HG03045 (cell line): ENCODE measurements around the gene NTNG2.

Experiments
- ATAC-seq: cut with Tn5 transposase; IDR thresholded peaks from one replicate; pipeline ENCODE4 v1.9.1; 2021; ENCODE audit warnings: mild to moderate bottlenecking, moderate library complexity; ENCODE audit not compliant: unreplicated experiment

Gene NTNG2

DNA sequence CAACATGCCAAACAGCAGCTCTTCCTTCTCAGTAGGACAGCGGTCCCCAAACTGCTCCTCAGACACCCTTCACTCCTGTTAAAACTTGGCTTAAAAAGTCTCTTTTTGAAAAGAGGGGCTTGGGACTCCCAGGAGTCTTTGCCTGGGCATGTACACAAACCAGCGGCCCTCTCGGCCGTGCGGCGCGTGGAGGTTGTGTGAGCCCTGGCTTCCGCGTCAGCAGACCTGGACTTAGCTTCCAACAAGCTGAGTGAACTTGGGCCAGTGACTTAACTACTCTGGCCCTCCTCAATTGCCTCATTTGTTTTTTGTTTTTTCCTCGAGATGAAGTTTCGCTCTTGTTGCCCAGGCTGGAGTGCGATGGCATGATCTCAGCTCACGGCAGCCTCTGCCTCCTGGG, 15.3 kb upstream of the NTNG2 start:
- ATAC-seq, result no peak

DNA sequence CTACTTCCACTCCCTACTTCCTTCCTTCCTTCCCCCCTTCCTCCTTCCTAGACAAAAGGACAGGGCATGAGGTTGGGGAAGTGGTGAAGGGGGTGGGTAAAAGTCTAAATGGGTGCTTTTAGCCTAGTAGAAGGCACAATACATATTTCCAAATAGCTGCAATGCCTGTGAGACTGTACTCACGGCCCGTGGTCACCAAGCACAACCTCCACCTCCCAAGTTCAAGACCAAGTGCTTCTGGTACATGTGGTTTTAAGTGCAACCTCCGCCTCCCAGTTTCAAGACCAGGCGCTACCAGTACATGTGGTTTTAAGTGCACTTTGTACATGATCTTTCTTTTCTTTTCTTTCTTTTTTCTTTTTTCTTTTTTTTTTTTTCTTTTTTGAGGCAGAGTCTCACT, 14.5 kb upstream of the NTNG2 start:
- ATAC-seq, result no peak

DNA sequence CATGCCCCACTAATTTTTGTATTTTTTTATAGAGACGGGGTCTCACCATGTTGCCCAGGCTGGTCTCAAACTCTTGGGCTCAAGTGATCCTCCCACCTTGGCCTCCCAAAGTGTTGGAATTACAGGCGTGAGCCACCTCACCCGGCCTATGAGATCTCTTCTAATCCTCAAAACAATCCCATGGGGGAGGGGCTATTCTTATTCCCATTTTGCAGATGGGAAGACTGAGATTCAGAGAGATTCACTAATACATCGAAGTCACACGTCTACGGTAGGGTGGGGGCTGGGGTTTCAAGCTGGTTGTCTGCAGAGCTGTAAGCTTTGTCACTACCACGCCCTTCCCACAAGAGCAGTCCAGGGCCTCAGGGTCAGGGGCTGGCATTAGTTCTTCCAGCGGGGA, 14.0 kb upstream of the NTNG2 start:
- ATAC-seq, result no peak

DNA sequence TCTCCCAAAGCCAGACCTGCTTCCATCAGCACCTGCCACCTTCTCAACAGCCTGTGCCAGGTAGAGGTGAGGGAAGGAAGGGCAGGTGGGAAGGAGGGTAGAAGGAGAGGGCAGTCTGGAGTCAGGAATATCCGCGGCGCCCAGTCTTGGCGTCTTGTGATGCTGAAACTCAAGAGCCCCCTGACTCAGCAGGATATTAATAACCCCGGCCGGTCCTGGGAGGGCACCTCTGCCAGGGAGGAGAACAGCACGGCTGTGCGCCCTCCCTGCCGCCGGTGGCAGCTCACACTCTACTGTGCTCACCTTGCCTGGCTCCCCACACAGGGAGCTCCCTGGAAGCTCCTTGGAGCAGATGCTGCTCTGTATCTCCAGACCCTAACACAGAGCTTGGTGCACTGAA, 11.6 kb upstream of the NTNG2 start:
- no peak for ATAC-seq

DNA sequence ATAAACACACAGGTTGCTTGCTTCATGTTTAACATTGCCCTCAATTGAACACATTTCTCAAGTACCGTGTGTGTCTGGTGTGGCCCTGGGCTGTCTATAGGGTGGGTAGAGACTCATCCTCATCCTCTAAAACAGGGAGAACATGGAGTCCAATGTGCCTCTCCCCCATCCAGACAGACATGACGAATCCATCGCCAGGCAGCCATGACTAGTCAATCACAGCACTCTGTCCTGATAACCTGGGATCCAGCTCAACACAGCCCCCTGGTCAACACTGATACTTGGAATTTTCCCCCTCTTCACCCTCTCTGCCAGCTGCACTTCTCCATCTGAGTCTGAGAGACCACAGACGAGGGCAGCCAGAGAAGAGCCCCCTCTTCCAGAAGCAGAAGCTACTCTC, 10.7 kb upstream of the NTNG2 start:
- no peak for ATAC-seq

DNA sequence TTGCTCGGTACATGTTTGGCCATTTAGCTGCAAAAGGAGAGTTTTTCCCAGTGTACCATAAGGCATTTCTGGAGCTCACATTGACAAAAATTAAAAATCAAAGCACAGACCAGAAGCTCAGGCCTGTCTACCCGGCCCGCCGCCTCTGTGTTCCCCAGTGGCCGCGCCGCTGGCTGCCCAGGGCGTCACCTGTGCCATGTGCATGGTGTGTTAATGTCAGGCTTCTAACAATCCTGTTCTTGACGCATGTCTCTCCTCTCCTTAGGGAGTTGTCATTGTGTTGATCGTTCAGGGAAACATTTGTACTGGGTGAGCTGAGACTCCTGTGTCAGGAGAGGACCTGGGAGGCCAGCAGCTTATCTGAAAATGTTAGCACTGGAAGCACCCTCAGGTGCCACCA, 9.6 kb upstream of the NTNG2 start:
- ATAC-seq, result no peak

DNA sequence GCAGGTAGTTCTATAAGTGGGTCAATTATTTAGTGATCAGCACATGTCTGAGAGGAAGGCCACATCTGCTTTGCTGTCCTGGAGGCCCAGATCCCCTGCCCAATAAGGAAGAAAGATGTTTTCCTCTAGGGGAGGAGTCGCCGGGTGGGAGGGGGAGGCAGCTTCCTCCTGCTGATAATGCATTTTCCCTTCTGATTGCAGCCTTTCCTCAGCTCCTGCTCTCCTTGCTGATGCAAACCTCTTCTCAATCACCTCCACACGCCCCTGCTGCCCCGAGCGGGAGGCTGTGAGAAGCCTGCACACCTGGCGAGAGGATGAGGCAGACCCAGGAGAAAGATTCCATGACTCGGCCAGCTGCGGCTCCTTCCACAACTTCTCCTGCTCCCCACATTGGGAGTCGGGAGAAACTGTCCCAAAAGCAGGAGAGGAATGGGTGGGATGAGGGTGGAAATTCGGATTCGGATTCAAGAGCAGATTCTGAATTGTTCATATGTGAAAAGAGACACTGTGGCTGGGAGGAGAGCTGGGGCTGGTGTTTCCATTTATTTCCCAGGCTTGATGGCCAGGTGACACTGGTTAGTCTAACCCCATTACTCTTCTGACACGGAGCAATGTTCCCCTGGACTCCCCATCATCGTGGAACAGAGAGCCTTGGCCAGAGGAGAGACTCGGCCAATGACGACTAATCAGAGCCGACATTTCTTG, 6.8 kb upstream of the NTNG2 start:
- ATAC-seq, result no peak

DNA sequence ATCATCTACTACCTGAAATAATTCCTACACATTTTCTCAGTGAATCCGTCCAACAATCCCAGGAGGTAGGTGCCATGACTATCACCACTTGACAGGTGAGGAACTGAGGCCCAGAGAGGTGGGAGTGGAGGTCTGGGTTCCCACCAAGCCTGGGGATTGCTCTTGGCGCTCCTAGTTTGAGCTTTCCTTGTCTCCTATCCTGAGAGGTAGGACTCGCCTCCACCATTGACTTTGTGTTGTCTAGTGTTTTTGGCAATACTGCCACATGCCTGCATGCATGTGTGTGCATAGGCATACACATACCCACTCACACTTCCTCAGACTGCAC, 6.3 kb upstream of the NTNG2 start:
- no peak for ATAC-seq

DNA sequence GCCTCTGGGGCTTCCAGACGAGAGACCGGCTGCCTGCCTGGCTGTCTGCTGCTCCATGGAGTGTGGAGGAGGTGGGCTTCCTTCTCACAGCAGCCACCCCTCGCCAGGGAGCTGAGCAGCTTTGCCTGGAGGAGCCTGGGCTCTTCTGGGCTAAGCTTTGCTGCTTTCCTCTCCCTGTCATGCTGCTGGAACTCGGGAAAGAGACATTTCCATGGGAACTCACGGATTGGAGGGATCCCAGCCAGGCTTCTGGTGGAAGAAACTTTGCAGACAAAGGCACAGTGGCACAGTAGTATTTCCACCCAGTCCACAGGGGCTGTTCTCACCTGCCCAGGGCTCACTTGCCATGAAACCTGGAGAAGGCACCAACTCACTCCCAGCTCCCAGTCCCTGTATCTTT, 5.6 kb upstream of the NTNG2 start:
- ATAC-seq, result no peak

DNA sequence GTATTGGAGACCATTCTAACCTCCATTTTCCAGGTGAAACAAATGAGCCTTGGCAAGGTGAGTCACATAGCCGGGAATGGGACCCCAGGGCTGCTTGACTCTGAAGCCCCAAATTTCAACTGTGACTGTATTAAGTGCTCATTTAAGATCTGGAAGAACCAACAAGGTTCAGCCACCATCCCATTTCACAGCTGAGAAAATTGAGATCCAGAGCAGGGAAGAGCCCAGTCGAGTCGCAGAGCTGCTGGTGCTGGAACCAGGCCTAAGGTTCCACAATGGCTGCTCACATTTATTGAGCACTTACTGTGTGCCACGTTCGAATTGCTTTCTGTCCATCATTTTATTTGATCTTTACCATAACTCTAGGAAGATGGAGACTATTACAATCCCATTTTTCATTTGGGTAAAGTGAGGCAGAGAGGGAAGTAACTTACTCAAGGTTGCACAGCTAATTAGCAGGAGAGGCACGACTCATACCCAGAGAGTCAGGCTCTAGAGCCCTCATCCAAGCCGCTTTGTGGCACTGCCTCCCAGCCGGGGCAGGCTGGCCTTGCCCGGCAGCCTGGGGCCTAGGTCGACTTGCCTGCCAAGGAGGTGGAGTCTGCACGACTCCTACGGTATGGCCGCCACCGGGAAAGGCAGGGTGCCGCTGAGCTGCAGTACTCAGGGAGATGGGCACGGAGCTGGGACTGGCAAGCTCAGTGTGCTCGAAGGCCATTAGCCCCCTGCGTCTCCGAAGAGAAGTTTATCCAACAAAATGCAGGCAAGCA, 4.3 kb upstream of the NTNG2 start:
- ATAC-seq, result no peak

DNA sequence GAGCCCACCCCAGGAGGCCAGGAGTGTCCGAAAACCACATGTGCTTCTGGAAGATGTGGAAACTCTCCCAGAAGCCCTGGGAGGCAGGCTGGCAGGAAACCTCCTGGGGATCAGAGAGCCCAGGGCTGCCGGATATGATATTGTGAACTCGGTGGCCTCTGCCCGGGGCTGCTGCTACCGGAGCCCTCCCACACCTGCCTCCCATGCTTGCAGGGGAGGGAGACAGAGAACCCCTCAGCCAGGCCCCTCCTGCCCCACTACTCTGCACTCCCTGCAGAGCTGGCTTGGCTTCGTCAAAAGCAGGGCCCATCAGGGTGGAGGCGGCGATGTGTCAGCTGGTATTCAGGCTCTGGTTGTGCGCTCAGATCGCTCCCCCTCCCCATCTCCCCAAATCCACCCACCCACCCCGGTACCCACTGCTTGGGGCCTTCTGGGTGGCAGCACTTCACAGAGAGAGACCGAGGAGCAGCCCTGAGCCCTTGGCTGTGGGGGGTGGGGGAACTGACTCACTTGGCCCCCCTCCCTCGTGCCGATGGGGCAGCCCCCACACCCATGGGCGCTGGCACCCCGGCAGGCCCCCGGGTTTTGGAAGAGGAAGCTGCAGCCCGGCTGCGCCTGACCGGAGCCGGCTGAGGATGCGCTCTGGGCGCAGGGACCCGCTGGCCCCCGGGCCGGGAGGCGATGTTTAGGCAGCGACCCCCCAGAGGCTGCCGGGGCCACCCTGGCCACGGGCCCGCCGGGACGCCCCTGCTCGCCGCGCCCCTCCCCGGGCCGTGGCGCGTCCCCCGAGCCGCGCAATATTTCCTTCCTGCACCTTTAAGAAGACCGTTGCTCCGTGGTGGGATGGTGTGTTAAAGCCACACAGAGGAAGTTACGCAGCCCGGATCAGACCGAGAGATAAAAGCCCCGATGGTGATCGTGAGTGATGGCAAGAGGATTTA, 786 bp upstream of the NTNG2 start:
- no peak for ATAC-seq

DNA sequence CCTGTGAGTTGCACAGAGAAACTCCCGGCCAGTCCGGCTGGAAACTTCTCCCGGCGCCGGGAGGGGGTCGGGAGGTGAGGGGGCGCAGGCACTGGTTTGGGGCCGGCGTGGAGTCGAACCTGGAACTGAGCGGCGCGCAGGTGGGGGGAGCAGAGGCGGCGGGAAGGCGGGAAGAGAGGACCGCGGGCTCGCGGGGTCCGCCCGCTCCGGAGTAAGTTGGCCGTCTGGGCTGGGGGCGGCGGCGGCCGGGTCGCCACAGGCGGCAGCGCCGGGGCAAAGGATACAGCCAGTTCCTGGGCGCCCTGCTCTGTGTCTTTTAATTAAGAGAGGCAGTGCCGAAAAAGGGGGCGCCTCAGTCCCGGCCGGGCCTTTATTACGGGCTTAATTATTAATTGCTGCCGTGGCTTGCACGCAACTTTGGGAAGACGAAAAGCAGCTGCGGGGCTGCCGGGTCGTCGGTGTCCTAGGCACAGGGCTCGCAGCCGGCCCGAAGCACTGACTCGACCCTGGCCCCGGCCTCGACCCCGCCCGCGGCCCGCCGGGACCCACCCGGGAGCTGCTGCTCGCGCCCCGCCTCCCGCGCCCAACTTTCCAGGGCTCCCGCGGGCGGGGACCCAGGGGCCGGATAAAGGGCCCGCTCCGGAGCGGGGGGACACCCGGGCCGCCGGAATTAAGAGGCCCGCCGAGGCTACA, 1.1 kb downstream of the NTNG2 start:
- no peak for ATAC-seq

DNA sequence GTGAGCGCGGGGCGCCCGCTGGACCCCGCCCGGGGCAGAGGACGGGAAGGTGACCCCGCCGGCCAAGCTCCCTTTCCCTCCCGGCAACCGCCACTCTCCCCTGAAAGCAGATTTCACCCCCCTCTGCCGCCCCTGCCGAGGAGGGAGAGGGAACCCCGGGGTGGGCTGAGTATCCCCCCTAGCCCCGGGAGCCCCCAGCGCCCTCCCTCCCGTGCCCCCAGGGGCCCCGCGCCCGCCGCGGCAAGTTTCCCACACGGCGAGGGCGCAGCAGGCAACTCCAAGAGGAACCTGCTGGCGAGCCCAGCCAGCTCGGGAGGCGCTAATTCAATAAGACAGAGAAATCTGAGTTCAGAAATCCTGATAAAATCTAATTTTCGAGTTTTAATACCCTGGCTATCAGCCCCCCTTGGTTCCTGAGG, 1.6 kb downstream of the NTNG2 start:
- no peak for ATAC-seq

DNA sequence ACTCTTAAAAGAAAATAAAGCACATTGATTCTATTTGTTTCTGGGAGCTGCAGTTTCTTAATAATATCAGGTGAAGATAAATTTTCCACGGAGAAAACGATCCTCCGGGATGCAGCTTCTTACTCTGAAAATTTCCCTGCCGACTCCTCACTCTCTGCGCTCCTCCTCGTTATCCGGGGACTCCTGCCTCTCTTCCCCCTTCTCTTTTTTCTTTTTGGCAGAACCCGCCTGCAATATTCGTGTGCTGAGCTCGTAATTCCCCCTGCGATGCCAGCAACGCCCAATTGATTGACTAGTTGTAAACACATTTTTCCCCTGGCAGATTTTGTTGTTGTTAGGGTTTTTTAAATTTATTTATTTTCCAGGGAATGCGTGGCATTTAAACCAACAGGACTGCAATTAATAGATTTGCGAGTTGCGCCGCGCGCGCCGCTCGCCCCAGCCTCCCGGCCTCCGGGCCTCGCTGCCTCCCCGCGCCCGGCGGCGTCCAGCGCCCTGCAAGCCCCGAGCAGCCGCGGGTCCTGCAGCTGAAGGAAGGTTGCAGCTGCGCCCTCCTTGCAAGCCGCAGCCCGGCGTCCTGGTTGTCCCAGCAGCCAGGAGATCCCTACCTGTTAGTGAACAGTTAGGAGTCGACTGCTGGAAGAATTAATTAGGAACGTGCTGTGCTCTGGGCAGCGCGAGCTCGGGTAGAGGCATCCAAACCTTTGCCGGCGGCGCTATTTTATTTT, 2.2 kb downstream of the NTNG2 start:
- no peak for ATAC-seq

DNA sequence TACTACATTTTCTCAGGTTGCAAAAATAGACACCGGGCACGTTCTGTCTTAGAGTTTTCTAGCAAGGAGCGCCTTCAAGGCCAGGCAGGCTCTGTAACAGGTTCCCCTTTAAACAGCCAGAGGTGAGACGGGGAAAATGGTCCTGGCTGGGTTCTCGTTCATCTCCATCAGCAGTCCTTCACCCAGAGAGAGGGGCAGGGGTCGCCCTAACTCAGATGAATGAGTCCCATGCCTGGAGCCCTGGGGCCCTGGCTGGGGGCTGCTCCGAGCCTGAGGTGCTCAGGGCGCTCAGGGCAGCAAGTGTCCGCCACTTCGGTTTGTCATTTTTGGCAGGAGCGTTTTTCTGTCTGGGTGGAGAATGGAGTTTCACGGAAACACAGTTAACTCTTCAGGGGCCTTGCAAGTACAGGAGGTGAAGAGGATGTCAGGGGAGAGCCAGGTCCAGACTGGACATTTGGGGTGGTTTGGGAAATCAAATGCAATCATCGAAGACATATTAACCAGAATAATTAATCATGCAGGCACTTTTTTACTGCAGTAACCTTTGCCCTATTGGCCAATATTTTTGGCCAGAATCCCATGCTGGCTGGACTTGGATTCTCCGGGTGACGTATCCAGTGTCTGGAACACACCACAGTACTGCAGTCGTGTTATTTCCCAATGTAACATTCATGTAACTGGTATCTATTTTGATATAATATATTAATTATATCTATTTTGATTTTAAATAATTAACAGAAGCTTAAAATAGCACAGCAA, 2.9 kb downstream of the NTNG2 start:
- ATAC-seq, result no peak

DNA sequence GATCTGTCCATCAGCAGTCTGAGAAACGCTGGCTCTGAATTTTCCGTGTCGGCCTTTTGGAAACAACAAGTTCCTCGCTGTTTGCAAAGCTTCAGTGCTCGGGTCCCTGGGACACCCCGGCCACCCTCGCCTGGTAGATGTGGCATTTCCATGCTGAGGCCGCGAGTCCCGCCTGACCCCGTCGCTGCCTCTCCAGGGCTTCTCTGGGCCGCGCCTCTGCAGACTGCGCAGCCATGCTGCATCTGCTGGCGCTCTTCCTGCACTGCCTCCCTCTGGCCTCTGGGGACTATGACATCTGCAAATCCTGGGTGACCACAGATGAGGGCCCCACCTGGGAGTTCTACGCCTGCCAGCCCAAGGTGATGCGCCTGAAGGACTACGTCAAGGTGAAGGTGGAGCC, 4.7 kb downstream of the NTNG2 start:
- no peak for ATAC-seq

DNA sequence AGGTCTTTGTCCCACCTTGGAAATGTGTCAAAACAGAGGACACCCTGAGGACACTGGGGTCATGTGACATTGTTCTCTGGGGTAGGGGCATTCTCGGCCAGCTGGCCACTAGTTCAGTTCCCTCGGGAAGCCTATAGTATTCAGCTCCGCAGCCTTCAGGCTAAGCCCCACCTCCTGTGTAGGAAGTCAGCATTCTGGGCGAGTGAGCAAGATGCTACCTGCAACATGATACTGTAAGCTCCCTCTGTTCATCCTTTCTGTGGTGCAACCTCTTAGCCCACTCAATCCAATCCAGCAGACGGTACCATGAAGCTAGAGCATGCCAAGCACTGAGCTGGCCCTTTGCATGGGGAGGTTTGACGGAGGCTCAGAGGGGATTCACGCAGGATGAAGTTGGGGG, 5.3 kb downstream of the NTNG2 start:
- ATAC-seq, result no peak

DNA sequence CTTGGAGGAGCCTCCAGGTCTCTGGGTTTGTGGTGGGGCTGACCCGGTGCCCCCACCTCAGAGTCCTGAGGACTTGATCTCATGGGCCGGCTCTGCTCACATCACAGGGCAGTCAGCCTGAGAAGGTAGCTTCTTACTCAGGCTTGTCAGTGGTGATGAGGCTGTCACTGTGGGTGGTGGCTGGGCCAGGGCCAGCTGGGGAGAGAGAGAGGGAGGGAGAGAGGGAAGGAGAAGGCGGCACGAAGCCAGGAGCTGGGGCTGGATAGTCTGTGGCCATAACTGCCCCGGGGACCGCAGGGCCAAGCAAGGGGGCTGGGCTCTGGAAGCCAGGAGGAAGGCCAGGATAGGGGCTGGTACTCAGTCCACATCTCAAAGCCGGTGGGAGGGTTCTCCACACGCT, 6.5 kb downstream of the NTNG2 start:
- no peak for ATAC-seq

DNA sequence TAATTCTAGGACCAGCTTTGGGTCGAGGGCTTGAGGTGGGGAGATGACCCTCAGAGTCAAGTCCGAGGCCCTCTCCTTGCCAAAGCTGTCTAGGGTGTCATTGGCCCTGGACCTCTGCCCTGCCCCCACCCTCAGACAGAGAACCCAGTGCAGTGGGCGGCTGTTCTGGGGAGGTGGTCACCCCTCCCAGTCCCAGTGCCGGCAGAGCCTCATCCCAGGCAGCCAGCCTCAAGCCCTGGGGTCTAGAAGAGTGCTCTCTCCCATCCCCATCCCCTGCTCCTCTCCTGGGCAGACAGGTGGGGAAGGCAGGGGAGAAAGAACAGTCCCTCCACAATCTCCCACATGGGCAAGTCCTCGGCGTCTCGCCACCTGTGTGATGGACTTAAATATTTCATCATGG, 7.0 kb downstream of the NTNG2 start:
- ATAC-seq, result no peak
